PC-3 (cell line): ENCODE measurements around the gene IQCN. TPM values are rescaled to one million over a fixed set of nuclear protein-coding genes. Genes with fewer than 3 reads are reported as not detected.
A peak's percentile ranks its signal among the peaks of the same experiment; 100 is the strongest.

ENCODE experiments used
- ATAC-seq: fragments of 200-7000 bp; cut with Tn5 transposase; 2 replicates; pipeline ENCODE4 v1.9.1; 2020; ENCODE audit warnings: mild to moderate bottlenecking, moderate library complexity
- BruUV-seq: library from RNA; stranded (reverse); fragments of 400-500 nt; replicated peaks from 2 replicates; lab custom pipeline; 2021; lab: Mats Ljungman, UMichigan
- CTCF ChIA-PET: fragments of 300-600 bp; sonication (Branson Sonifier 250); formaldehyde crosslinking; loops from one replicate; lab custom pipeline; 2022; ENCODE audit warnings: antibody characterized with exemption; lab: Charles Lee
- POLR2A ChIA-PET: fragments of 300-600 bp; sonication (Branson Sonifier 250); formaldehyde crosslinking; loops from one replicate; lab custom pipeline; 2022; ENCODE audit warnings: antibody characterized with exemption; ENCODE audit not compliant: unreplicated experiment; lab: Charles Lee
- DNase-seq: peaks from one replicate; pipeline ENCODE4 v3.0.0-alpha.2; 2015
- H2AFZ ChIP-seq: fragments of 300-600 bp; sonication (generic); 2 replicates; pipeline ENCODE4 v1.6.0; 2016; ENCODE audit warnings: antibody characterized with exemption, low read length
- H3F3A ChIP-seq: fragments of 300-600 bp; sonication (generic); one replicate; pipeline ENCODE4 v1.6.0; 2017; ENCODE audit warnings: antibody characterized with exemption, low read length, control low read depth, mild to moderate bottlenecking; ENCODE audit not compliant: unreplicated experiment
- H3K27ac ChIP-seq: fragments of 300-600 bp; sonication (generic); 2 replicates; pipeline ENCODE4 v1.5.1; 2016; ENCODE audit warnings: mild to moderate bottlenecking, low read length
- H3K27me3 ChIP-seq: fragments of 300-600 bp; sonication (generic); 2 replicates; pipeline ENCODE4 v1.6.1; 2016; ENCODE audit warnings: low read length, mixed read lengths
- H3K36me3 ChIP-seq: fragments of 300-600 bp; sonication (generic); 2 replicates; pipeline ENCODE4 v1.6.1; 2016; ENCODE audit warnings: low read depth, mixed run types, low read length, mixed read lengths
- H3K4me1 ChIP-seq: fragments of 300-600 bp; sonication (generic); 2 replicates; pipeline ENCODE4 v1.5.1; 2016; ENCODE audit warnings: low read length; ENCODE audit not compliant: insufficient read depth
- H3K4me2 ChIP-seq: fragments of 300-600 bp; sonication (generic); 2 replicates; pipeline ENCODE4 v1.6.0; 2016; ENCODE audit warnings: low read length
- H3K4me3 ChIP-seq: fragments of 300-600 bp; sonication (generic); 2 replicates; pipeline ENCODE4 v1.5.1; 2016; ENCODE audit warnings: mild to moderate bottlenecking, low read length, mixed read lengths
- H3K79me2 ChIP-seq: fragments of 300-600 bp; sonication (generic); 2 replicates; pipeline ENCODE4 v1.6.1; 2017; ENCODE audit warnings: low read length, mixed read lengths
- H3K9ac ChIP-seq: fragments of 300-600 bp; sonication (generic); 2 replicates; pipeline ENCODE4 v1.6.0; 2016; ENCODE audit warnings: mild to moderate bottlenecking, low read length
- H3K9me2 ChIP-seq: fragments of 300-600 bp; sonication (generic); replicated peaks from 2 replicates; pipeline ENCODE4 v1.6.1; 2016; ENCODE audit warnings: mixed run types, low read length, mixed read lengths
- H3K9me3 ChIP-seq: fragments of 300-600 bp; sonication (generic); 2 replicates; pipeline ENCODE4 v1.6.1; 2016; ENCODE audit warnings: low read length, mixed read lengths
- H4K20me1 ChIP-seq: fragments of 300-600 bp; sonication (generic); 2 replicates; pipeline ENCODE4 v1.6.1; 2016; ENCODE audit warnings: low read length, mixed read lengths
- CTCF ChIP-seq: fragments of 300-600 bp; sonication (generic); conservative IDR thresholded peaks from 2 replicates; pipeline ENCODE4 v1.5.1; 2017; ENCODE audit warnings: antibody characterized with exemption, low read depth, mild to moderate bottlenecking, low read length
- EZH2 ChIP-seq: fragments of 300-600 bp; sonication (generic); IDR thresholded peaks from one replicate; pipeline ENCODE4 v1.6.1; 2017; ENCODE audit warnings: antibody characterized with exemption, mild to moderate bottlenecking, low read length; ENCODE audit not compliant: unreplicated experiment
- EZH2phosphoT487 ChIP-seq: fragments of 300-600 bp; sonication (generic); IDR thresholded peaks from 2 replicates; pipeline ENCODE4 v1.6.1; 2018; ENCODE audit warnings: mild to moderate bottlenecking, antibody characterized with exemption, low read length, borderline replicate concordance
- intact Hi-C: fragments of 100-400 bp; cut with micrococcal nuclease; formaldehyde crosslinking; loops from 2 replicates; pipeline ENCODE4 v1.9.0; 2023
- total RNA-seq: library from RNA; depleted of rRNA; stranded (reverse); fragments of >200 nt; gene quantifications from 2 replicates; pipeline ENCODE4 v1.2.3, GENCODE V29; 2014

IQCN gene
- total RNA-seq, 1 experiment from 2014 or later: 0.33 TPM

GRCh38 chr19:18322318-18322758, 48.1 kb upstream of the IQCN start:
- peaks cover 25% of the 10 kb centered on the region for H3K4me1 ChIP-seq
- H3K79me2 ChIP-seq: peaks cover 47% of the 10 kb centered on the region
- no peaks in the 10 kb centered on the region for H4K20me1 ChIP-seq
- 0 out of 2 replicates have a peak, but pooled peaks cover 3% of the 10 kb centered on the region for H3K36me3 ChIP-seq
- TSS peak; percentile 67 for BruUV-seq
- intact Hi-C loops: loop anchor here (10.0 kb wide), 1 partner anchor 118 kb away; the partner anchor contains the start of gene RAB3A
- DNase-seq (peak; percentile 43), ATAC-seq (peak; percentile 17; the same call in 1 of the 2 replicates)
- no peaks in the 10 kb centered on the region for H3K9me3 ChIP-seq
- peak overlapping the region; percentile 99 for H3K9ac ChIP-seq
- no peaks in the 10 kb centered on the region for H3K27me3 ChIP-seq
- H2AFZ ChIP-seq: peak overlapping the region; percentile 83
- no peaks in the 10 kb centered on the region for H3K9me2 ChIP-seq
- TF ChIP-seq CTCF (peak; percentile 50; the same call in 1 of the 2 replicates), EZH2 (no peak)
- POLR2A ChIA-PET: interaction anchor here (0.5 to 1.8 kb wide), 3 partner anchors 41 to 1013 kb away, joined by 3 to 47 read pairs (median 7); partner anchors contain the start of gene JUND
- H3F3A ChIP-seq: no peaks in the 10 kb centered on the region
- peak overlapping the region; percentile 99 for H3K4me2 ChIP-seq
- CTCF ChIA-PET: interaction anchor here (0.6 to 2.2 kb wide), 3 partner anchors 42 to 715 kb away, joined by 3 to 36 read pairs (median 4); partner anchors contain the start of gene JUND
- H3K27ac ChIP-seq: peak overlapping the region; percentile 73
- H3K4me3 ChIP-seq: peak overlapping the region; percentile 97

- Histone ChIP-seq H4K20me1 (no peaks in the 10 kb centered on the region), H3K27me3 (no peaks in the 10 kb centered on the region), H3K9me3 (no peaks in the 10 kb centered on the region), H2AFZ (no peak overlapping the region), H3F3A (no peaks in the 10 kb centered on the region), H3K36me3 (0 out of 2 replicates have a peak, but pooled peaks cover 3% of the 10 kb centered on the region), H3K27ac (no peak overlapping the region), H3K9ac (peak overlapping the region; percentile 99), H3K4me1 (peaks cover 25% of the 10 kb centered on the region), H3K79me2 (peaks cover 49% of the 10 kb centered on the region), H3K4me2 (peak overlapping the region; percentile 99), H3K9me2 (no peaks in the 10 kb centered on the region), H3K4me3 (peak overlapping the region; percentile 97)
- BruUV-seq: no TSS peak
- ATAC-seq (no peak), DNase-seq (no peak)
- intact Hi-C loops: loop anchor here (10.0 kb wide), 1 partner anchor 117 kb away; the partner anchor contains the start of gene RAB3A
- TF ChIP-seq EZH2 (no peak), CTCF (no peak), EZH2phosphoT487 (no peak)
- POLR2A ChIA-PET: interaction anchor here (1.8 kb wide), 1 partner anchor 41 kb away, joined by 47 read pairs; the partner anchor contains the start of gene JUND
- CTCF ChIA-PET: interaction anchor here (0.6 to 2.2 kb wide), 2 partner anchors 42 to 715 kb away, joined by 3 to 36 read pairs; no protein-coding TSS in a partner anchor
Observed at GRCh38 chr19:18321734-18322102, 47.5 kb upstream of the IQCN start.
